Measurements from ENCODE around the gene APOA1. TPM values are rescaled to one million over a fixed set of nuclear protein-coding genes. Genes with fewer than 3 reads are reported as not detected.

The APOA1 gene
- total and polyA plus RNA-seq, 10 of the 15 experiments (the other 5 are each of a cell fraction or from before 2014, with no cell fraction given) = 0.10 to 2.4 (median 0.24) TPM; not detected in 3

GRCh38 chr11:116791813-116792143 lies 45.6 kb downstream of the APOA1 start, which contains the start of gene APOA5:
Gene APOA5 (minus strand): TSS chr11:116791879. CDS start chr11:116791860, 19 bp downstream.
- CTCF ChIA-PET = interaction anchor here (0.6 to 10.9 kb wide), 37 partner anchors 8 to 435 kb away, joined by 3 to 183 read pairs (median 5); partner anchors contain the start of genes APOA1, APOA4, BUD13 and SIDT2
- Histone ChIP-seq H3K27me3 (replicated peaks in 1 of 2; ENCODE audit: control insufficient read depth in 2 of 2, insufficient read depth in 2 of 2, low read length in 1 of 2) (no peaks in the 10 kb centered on the region), H3K79me2 (ENCODE audit: control insufficient read depth, insufficient read depth, low read length) (peaks cover 13% of the 10 kb centered on the region), H3K4me3 (no peak within 1 kb of the TSS), H3K4me2 (ENCODE audit: control insufficient read depth, insufficient read depth) (no peak within 1 kb of the TSS; the same call in 1 of the 2 replicates), H2AFZ (ENCODE audit: control insufficient read depth, low read depth, low read length) (peak within 1 kb of the TSS; percentile 63), H3K4me1 (ENCODE audit: control insufficient read depth, insufficient read depth, low read length) (peaks cover 12% of the 10 kb centered on the region), H3K36me3 (ENCODE audit: control insufficient read depth in 2 of 2, insufficient read depth in 2 of 2, low read length in 1 of 2) (no peaks in the 10 kb centered on the region), H3K9me3 (replicated peaks; ENCODE audit: control insufficient read depth, insufficient read depth, low read length) (no peaks in the 10 kb centered on the region), H4K20me1 (ENCODE audit: control insufficient read depth, insufficient read depth) (no peaks in the 10 kb centered on the region), H3K27ac (ENCODE audit: control insufficient read depth, insufficient read depth) (no peak within 1 kb of the TSS), H3K9ac (ENCODE audit: control insufficient read depth, insufficient read depth, low read length) (no peak within 1 kb of the TSS)
- no peak for ATAC-seq
- 41% methylated on average over 7 of the region's 7 CpGs for WGBS (ENCODE audit: insufficient coverage, insufficient replicate concordance, low lambda C conversion rate, missing lambda C conversion rate)
- no TSS peak for BruUV-seq (replicated peaks)
- TF ChIP-seq SUZ12 (IDR thresholded peaks at IDR 0.05; ENCODE audit: unreplicated experiment) = no peak
- TF ChIP-seq SPI1 (IDR thresholded peaks at IDR 0.05; ENCODE audit: borderline replicate concordance, insufficient read depth, low read depth, low read length) = no peak
- TF ChIP-seq NFXL1 (IDR thresholded peaks at IDR 0.05; ENCODE audit: borderline replicate concordance) = no peak
- TF ChIP-seq GATAD2B (conservative IDR thresholded peaks at IDR 0.05; ENCODE audit: low read depth) = no peak
- no peak for TF ChIP-seq JUNB (IDR thresholded peaks at IDR 0.05)
- no peak for TF ChIP-seq RB1 (IDR thresholded peaks at IDR 0.05; ENCODE audit: borderline replicate concordance)
- TF ChIP-seq ZNF217 (IDR thresholded peaks at IDR 0.05) = no peak
- TF ChIP-seq HSF1 (IDR thresholded peaks at IDR 0.05; ENCODE audit: low read depth, low read length) = no peak
- TF ChIP-seq ZNF274 (IDR thresholded peaks at IDR 0.05; ENCODE audit: insufficient read depth, insufficient read length) = no peak
- no peak for TF ChIP-seq YBX1 (IDR thresholded peaks at IDR 0.05)
- TF ChIP-seq MTA3 (IDR thresholded peaks at IDR 0.05; ENCODE audit: borderline replicate concordance, low read length) = no peak
- TF ChIP-seq ESRRA (IDR thresholded peaks at IDR 0.05; ENCODE audit: low read length) = no peak
- TF ChIP-seq CHD2 (IDR thresholded peaks at IDR 0.05; ENCODE audit: borderline replicate concordance, low read depth, low read length) = no peak
- TF ChIP-seq, protein P1, sequence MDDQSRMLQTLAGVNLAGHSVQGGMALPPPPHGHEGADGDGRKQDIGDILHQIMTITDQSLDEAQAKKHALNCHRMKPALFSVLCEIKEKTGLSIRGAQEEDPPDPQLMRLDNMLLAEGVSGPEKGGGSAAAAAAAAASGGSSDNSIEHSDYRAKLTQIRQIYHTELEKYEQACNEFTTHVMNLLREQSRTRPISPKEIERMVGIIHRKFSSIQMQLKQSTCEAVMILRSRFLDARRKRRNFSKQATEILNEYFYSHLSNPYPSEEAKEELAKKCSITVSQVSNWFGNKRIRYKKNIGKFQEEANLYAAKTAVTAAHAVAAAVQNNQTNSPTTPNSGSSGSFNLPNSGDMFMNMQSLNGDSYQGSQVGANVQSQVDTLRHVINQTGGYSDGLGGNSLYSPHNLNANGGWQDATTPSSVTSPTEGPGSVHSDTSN (IDR thresholded peaks at IDR 0.05; ENCODE audit: insufficient replicate concordance, low read depth, low read length) = no peak
- TF ChIP-seq RCOR1 (conservative IDR thresholded peaks at IDR 0.05; ENCODE audit: low read depth, low read length) = no peak
- TF ChIP-seq IRF4 (IDR thresholded peaks at IDR 0.05; ENCODE audit: low read depth, low read length) = no peak
- in situ Hi-C loops (cut with MboI) = no loop called here
- intact Hi-C loops (cut with micrococcal nuclease; ENCODE audit: unreplicated experiment) = loop anchor here (1.0 to 5.0 kb wide), 3 partner anchors 45 to 436 kb away; no protein-coding TSS in a partner anchor
- RAD21 ChIA-PET (ENCODE audit: unreplicated experiment) = interaction anchor here (0.6 to 3.5 kb wide), 19 partner anchors 9 to 439 kb away, joined by 3 to 56 read pairs (median 4); partner anchors contain the start of gene APOA1
- DNase-seq (ENCODE audit: low read depth, low spot score) = no peak
- POLR2A ChIA-PET = interaction anchor here (1.7 kb wide), 1 partner anchor 44 kb away, joined by 9 read pairs; no protein-coding TSS in a partner anchor
- no peak for FAIRE-seq
- SMC1A ChIA-PET (ENCODE audit: uncharacterized antibody, unreplicated experiment) = interaction anchor here (1.0 to 7.5 kb wide), 9 partner anchors 24 to 318 kb away, joined by 3 to 46 read pairs (median 3); no protein-coding TSS in a partner anchor
